GM23338 (cell line): Measurements from ENCODE around the gene GLS. TPM values are rescaled to one million over a fixed set of nuclear protein-coding genes. Genes with fewer than 3 reads are reported as not detected.
A peak's percentile ranks its signal among the peaks of the same experiment; 100 is the strongest.

Source experiments
- ATAC-seq: fragments of 200-7000 bp; cut with Tn5 transposase; 3 replicates; pipeline ENCODE4 v1.9.1; 2020
- DNase-seq: peaks from one replicate; pipeline ENCODE4 v3.0.0-alpha.2; 2015; ENCODE audit warnings: low spot score
- H2AFZ ChIP-seq: fragments of 200-600 bp; sonication (generic); 2 replicates; pipeline ENCODE4 v1.8.0; 2016; ENCODE audit warnings: antibody characterized with exemption, mild to moderate bottlenecking, moderate library complexity
- H3F3A ChIP-seq: fragments of 200-600 bp; sonication (generic); replicated peaks from 2 replicates; pipeline ENCODE4 v1.8.0; 2017; ENCODE audit warnings: antibody characterized with exemption, mixed run types, low read depth
- H3K27ac ChIP-seq: fragments of 200-600 bp; sonication (generic); 2 replicates; pipeline ENCODE4 v1.6.1; 2016; ENCODE audit warnings: low read depth
- H3K27me3 ChIP-seq: fragments of 200-600 bp; sonication (generic); 2 replicates; pipeline ENCODE4 v1.8.0; 2016; ENCODE audit warnings: mild to moderate bottlenecking, mixed run types, moderate library complexity; ENCODE audit not compliant: insufficient read depth
- H3K36me3 ChIP-seq: fragments of 200-600 bp; sonication (generic); 2 replicates; pipeline ENCODE4 v1.8.0; 2016; ENCODE audit warnings: mild to moderate bottlenecking; ENCODE audit not compliant: insufficient read depth
- H3K4me1 ChIP-seq: fragments of 200-600 bp; sonication (generic); 2 replicates; pipeline ENCODE4 v1.8.0; 2016; ENCODE audit warnings: mild to moderate bottlenecking, moderate library complexity; ENCODE audit not compliant: insufficient read depth
- H3K4me2 ChIP-seq: fragments of 200-600 bp; sonication (generic); 2 replicates; pipeline ENCODE4 v1.7.1; 2017; ENCODE audit warnings: mixed run types
- H3K4me3 ChIP-seq: fragments of 200-600 bp; sonication (generic); 2 replicates; pipeline ENCODE4 v1.6.1; 2016; ENCODE audit warnings: mixed run types
- H3K79me2 ChIP-seq: fragments of 200-600 bp; sonication (generic); replicated peaks from 2 replicates; pipeline ENCODE4 v1.8.0; 2017; ENCODE audit warnings: mild to moderate bottlenecking; ENCODE audit not compliant: insufficient read depth
- H3K9me2 ChIP-seq: fragments of 200-600 bp; sonication (generic); 2 replicates; pipeline ENCODE4 v1.8.0; 2017; ENCODE audit not compliant: insufficient read depth
- H4K20me1 ChIP-seq: fragments of 200-600 bp; sonication (generic); replicated peaks from 2 replicates; pipeline ENCODE4 v1.8.0; 2017; ENCODE audit warnings: mild to moderate bottlenecking; ENCODE audit not compliant: insufficient read depth
- H3K27ac Mint-ChIP-seq: 2 replicates; pipeline ENCODE4 v1.8.0; 2020; ENCODE audit warnings: inconsistent platforms, mild to moderate bottlenecking, moderate library complexity, mixed read lengths
- H3K27me3 Mint-ChIP-seq: 3 replicates; pipeline ENCODE4 v1.8.0; 2022; ENCODE audit warnings: low read depth, mild to moderate bottlenecking, moderate library complexity, mixed read lengths, inconsistent platforms; ENCODE audit not compliant: insufficient read depth, poor library complexity
- H3K36me3 Mint-ChIP-seq: 3 replicates; pipeline ENCODE4 v1.8.0; 2021; ENCODE audit warnings: low read depth, mild to moderate bottlenecking, inconsistent platforms, moderate library complexity, mixed read lengths
- H3K4me1 Mint-ChIP-seq: 3 replicates; pipeline ENCODE4 v1.8.0; 2020; ENCODE audit warnings: mild to moderate bottlenecking, inconsistent platforms, mixed read lengths
- H3K4me3 Mint-ChIP-seq: 3 replicates; pipeline ENCODE4 v1.8.0; 2021; ENCODE audit warnings: moderate library complexity, mild to moderate bottlenecking, inconsistent platforms, mixed read lengths
- H3K9me3 Mint-ChIP-seq: 3 replicates; pipeline ENCODE4 v1.8.0; 2020; ENCODE audit warnings: moderate library complexity, mild to moderate bottlenecking, inconsistent platforms, mixed read lengths
- CREB1 ChIP-seq: fragments of 250-450 bp; sonication (Bioruptor Pico); IDR thresholded peaks from 2 replicates; pipeline ENCODE4 v1.5.0; 2020; ENCODE audit warnings: low read depth, mild to moderate bottlenecking, moderate library complexity
- EZH2 ChIP-seq: fragments of 200-600 bp; sonication (generic); IDR thresholded peaks from one replicate; pipeline ENCODE4 v1.8.0; 2017; ENCODE audit warnings: antibody characterized with exemption, mild to moderate bottlenecking, low read depth; ENCODE audit not compliant: unreplicated experiment
- EZH2phosphoT487 ChIP-seq: fragments of 200-600 bp; sonication (generic); IDR thresholded peaks from one replicate; pipeline ENCODE4 v1.8.1; 2018; ENCODE audit warnings: antibody characterized with exemption; ENCODE audit not compliant: unreplicated experiment
- NANOG ChIP-seq: IDR thresholded peaks from 2 replicates; pipeline ENCODE4 v1.6.1; 2016; ENCODE audit warnings: antibody characterized with exemption, borderline replicate concordance
- POLR2AphosphoS5 ChIP-seq: IDR thresholded peaks from 2 replicates; pipeline ENCODE4 v1.6.1; 2016; ENCODE audit warnings: antibody characterized with exemption, low read depth
- STAT1 ChIP-seq: IDR thresholded peaks from one replicate; pipeline ENCODE4 v1.6.1; 2016; ENCODE audit warnings: antibody characterized with exemption; ENCODE audit not compliant: unreplicated experiment
- ZNF114 ChIP-seq: fragments of 250-450 bp; sonication (Bioruptor Pico); IDR thresholded peaks from 2 replicates; pipeline ENCODE4 v1.5.0; 2020; ENCODE audit warnings: mild to moderate bottlenecking, moderate library complexity
- ZNF331 ChIP-seq: fragments of 250-450 bp; sonication (Bioruptor Pico); IDR thresholded peaks from 2 replicates; pipeline ENCODE4 v1.5.0; 2020; ENCODE audit warnings: low read depth, mild to moderate bottlenecking, moderate library complexity
- polyA plus RNA-seq: library from polyadenylated mRNA; unstranded; fragments of >200 nt; fragmentation: Nextera tagmentation; extraction: Ambion mirVana; gene quantifications from 2 replicates; pipeline ENCODE4 v1.2.1, GENCODE V29; 2016
- total RNA-seq: library from RNA; depleted of rRNA; stranded (reverse); fragments of >200 nt; shearing (Covaris generic); gene quantifications from 2 replicates; pipeline ENCODE4 v1.2.3, GENCODE V29; 2014
- TF ChIP-seq, protein P1 (sequence below): IDR thresholded peaks from one replicate; pipeline ENCODE4 v1.6.1; 2018; ENCODE audit warnings: antibody characterized with exemption; ENCODE audit not compliant: unreplicated experiment
- TF ChIP-seq, protein P2 (sequence below): IDR thresholded peaks from 2 replicates; pipeline ENCODE4 v1.6.1; 2016; ENCODE audit warnings: antibody characterized with exemption
- TF ChIP-seq, protein P3 (sequence below), 2 experiments: fragments of 200-600 bp in 1 of 2; sonication (generic) in 1 of 2; conservative IDR thresholded peaks; 2 replicates each; pipeline versions ENCODE4 v1.5.1 to v1.6.1; 2016 to 2017; ENCODE audit warnings: antibody characterized with exemption in 2 of 2, low read depth in 2 of 2, mild to moderate bottlenecking in 2 of 2, moderate library complexity in 1 of 2

Gene GLS
- total and polyA plus RNA-seq, 2 experiments from 2014 or later = 38.1 to 172 TPM

DNA sequence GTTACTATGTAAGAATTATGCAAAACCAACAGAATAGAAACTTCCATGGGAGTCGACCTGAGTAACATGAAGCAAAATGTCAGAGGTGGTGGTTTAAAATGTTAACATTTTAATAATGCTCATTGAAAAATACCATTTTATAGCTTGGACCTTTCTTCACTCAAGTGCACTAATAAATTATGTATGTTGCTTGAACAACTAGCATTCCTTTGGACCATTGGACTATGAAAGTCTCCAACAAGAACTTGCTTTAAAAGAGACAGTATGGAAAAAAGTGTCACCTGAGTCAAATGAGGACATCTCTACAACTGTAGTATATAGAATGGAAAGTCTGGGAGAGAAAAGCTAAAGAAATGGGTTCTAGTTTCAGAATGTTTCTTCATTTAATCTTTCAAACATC lies 51.9 kb downstream of the GLS start:
- H3K9me2 ChIP-seq = no peaks in the 10 kb centered on the region
- H3K4me1 ChIP-seq = peaks cover 59% of the 10 kb centered on the region
- peaks cover 7% of the 10 kb centered on the region; the same call in 1 of the 2 replicates for H3K36me3 ChIP-seq
- DNase-seq (no peak), ATAC-seq (no peak)
- H3K27me3 Mint-ChIP-seq = no peaks in the 10 kb centered on the region
- H3K4me1 Mint-ChIP-seq = peaks cover 62% of the 10 kb centered on the region
- peak overlapping the region; percentile 63 for H3K27ac Mint-ChIP-seq
- peak overlapping the region; percentile 21; the same call in 1 of the 2 replicates for H3K27ac ChIP-seq
- no peak overlapping the region for H3K4me2 ChIP-seq
- no peak overlapping the region for H2AFZ ChIP-seq
- no peak overlapping the region for H3K4me3 Mint-ChIP-seq
- no peak overlapping the region for H3K4me3 ChIP-seq
- no peaks in the 10 kb centered on the region for H3K27me3 ChIP-seq
- no peaks in the 10 kb centered on the region for H3F3A ChIP-seq
- no peak for TF ChIP-seq NANOG
- no peak for TF ChIP-seq ZNF114
- no peak for TF ChIP-seq EZH2
- TF ChIP-seq ZNF331 (CRISPR knock-in tag) = no peak
- TF ChIP-seq CREB1 (CRISPR knock-in tag) = no peak
- no peaks in the 10 kb centered on the region for H3K9me3 Mint-ChIP-seq
- peaks cover 21% of the 10 kb centered on the region for H3K36me3 Mint-ChIP-seq
- no peaks in the 10 kb centered on the region for H4K20me1 ChIP-seq
- H3K79me2 ChIP-seq = no peaks in the 10 kb centered on the region

DNA sequence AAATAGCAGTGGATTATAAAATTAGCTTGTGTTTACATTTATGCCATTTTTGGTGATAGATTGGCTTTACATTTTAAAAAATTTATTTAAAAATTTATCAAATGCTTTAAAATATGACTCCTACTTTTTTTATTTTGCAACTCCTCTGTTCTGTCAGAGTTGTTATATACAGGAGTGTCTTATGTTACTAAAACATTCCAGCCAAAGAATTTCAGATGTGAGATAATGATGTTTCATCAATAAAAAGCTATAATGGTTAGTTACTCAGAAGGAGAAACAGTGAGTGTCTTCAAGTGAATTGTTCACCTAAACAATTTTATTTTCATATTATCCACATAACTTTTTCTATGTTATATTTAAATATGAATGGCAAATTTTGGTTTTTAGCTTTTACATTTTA lies 52.7 kb downstream of the GLS start:
- no peak overlapping the region for H3K27ac ChIP-seq
- Mint-ChIP-seq H3K9me3 (no peaks in the 10 kb centered on the region), H3K27me3 (no peaks in the 10 kb centered on the region), H3K4me3 (no peak overlapping the region), H3K27ac (no peak overlapping the region), H3K36me3 (peaks cover 18% of the 10 kb centered on the region), H3K4me1 (peaks cover 64% of the 10 kb centered on the region)
- H2AFZ ChIP-seq = no peak overlapping the region
- no peaks in the 10 kb centered on the region for H4K20me1 ChIP-seq
- H3K4me1 ChIP-seq = peaks cover 67% of the 10 kb centered on the region
- 0 out of 2 replicates have a peak, but pooled peaks cover 2% of the 10 kb centered on the region for H3K36me3 ChIP-seq
- no peak overlapping the region for H3K4me2 ChIP-seq
- DNase-seq (no peak), ATAC-seq (no peak)
- no peaks in the 10 kb centered on the region for H3F3A ChIP-seq
- no peak overlapping the region for H3K4me3 ChIP-seq
- no peaks in the 10 kb centered on the region for H3K9me2 ChIP-seq
- H3K27me3 ChIP-seq = no peaks in the 10 kb centered on the region
- H3K79me2 ChIP-seq = no peaks in the 10 kb centered on the region
- TF ChIP-seq, protein P1, sequence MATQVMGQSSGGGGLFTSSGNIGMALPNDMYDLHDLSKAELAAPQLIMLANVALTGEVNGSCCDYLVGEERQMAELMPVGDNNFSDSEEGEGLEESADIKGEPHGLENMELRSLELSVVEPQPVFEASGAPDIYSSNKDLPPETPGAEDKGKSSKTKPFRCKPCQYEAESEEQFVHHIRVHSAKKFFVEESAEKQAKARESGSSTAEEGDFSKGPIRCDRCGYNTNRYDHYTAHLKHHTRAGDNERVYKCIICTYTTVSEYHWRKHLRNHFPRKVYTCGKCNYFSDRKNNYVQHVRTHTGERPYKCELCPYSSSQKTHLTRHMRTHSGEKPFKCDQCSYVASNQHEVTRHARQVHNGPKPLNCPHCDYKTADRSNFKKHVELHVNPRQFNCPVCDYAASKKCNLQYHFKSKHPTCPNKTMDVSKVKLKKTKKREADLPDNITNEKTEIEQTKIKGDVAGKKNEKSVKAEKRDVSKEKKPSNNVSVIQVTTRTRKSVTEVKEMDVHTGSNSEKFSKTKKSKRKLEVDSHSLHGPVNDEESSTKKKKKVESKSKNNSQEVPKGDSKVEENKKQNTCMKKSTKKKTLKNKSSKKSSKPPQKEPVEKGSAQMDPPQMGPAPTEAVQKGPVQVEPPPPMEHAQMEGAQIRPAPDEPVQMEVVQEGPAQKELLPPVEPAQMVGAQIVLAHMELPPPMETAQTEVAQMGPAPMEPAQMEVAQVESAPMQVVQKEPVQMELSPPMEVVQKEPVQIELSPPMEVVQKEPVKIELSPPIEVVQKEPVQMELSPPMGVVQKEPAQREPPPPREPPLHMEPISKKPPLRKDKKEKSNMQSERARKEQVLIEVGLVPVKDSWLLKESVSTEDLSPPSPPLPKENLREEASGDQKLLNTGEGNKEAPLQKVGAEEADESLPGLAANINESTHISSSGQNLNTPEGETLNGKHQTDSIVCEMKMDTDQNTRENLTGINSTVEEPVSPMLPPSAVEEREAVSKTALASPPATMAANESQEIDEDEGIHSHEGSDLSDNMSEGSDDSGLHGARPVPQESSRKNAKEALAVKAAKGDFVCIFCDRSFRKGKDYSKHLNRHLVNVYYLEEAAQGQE = no peak
- TF ChIP-seq CREB1 (CRISPR knock-in tag) (no peak), POLR2AphosphoS5 (no peak), ZNF114 (no peak), EZH2phosphoT487 (no peak), ZNF331 (CRISPR knock-in tag) (no peak), EZH2 (no peak), STAT1 (no peak)
- TF ChIP-seq, protein P2, sequence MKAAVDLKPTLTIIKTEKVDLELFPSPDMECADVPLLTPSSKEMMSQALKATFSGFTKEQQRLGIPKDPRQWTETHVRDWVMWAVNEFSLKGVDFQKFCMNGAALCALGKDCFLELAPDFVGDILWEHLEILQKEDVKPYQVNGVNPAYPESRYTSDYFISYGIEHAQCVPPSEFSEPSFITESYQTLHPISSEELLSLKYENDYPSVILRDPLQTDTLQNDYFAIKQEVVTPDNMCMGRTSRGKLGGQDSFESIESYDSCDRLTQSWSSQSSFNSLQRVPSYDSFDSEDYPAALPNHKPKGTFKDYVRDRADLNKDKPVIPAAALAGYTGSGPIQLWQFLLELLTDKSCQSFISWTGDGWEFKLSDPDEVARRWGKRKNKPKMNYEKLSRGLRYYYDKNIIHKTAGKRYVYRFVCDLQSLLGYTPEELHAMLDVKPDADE = no peak
- TF ChIP-seq, protein P3, sequence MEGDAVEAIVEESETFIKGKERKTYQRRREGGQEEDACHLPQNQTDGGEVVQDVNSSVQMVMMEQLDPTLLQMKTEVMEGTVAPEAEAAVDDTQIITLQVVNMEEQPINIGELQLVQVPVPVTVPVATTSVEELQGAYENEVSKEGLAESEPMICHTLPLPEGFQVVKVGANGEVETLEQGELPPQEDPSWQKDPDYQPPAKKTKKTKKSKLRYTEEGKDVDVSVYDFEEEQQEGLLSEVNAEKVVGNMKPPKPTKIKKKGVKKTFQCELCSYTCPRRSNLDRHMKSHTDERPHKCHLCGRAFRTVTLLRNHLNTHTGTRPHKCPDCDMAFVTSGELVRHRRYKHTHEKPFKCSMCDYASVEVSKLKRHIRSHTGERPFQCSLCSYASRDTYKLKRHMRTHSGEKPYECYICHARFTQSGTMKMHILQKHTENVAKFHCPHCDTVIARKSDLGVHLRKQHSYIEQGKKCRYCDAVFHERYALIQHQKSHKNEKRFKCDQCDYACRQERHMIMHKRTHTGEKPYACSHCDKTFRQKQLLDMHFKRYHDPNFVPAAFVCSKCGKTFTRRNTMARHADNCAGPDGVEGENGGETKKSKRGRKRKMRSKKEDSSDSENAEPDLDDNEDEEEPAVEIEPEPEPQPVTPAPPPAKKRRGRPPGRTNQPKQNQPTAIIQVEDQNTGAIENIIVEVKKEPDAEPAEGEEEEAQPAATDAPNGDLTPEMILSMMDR (conservative IDR thresholded peaks at IDR 0.05; ENCODE audit: low read depth in 2 of 2) = no peak
